HG03108 (cell line): Measurements from ENCODE around the gene HLCS.

Experiments used
- ATAC-seq: cut with Tn5 transposase; IDR thresholded peaks from one replicate; pipeline ENCODE4 v1.9.1; 2021; ENCODE audit warnings: moderate library complexity; ENCODE audit not compliant: unreplicated experiment

The HLCS gene

GRCh38 chr21:36852864-36853263, 113.6 kb downstream of the HLCS start:
- no peak for ATAC-seq

GRCh38 chr21:36852293-36852692, 114.2 kb downstream of the HLCS start:
- no peak for ATAC-seq

- no peak for ATAC-seq
Measured at GRCh38 chr21:36851121-36851520, 115.3 kb downstream of the HLCS start.

GRCh38 chr21:36850372-36850771, 116.1 kb downstream of the HLCS start:
- ATAC-seq: no peak

GRCh38 chr21:36849461-36850105, 116.9 kb downstream of the HLCS start:
- no peak for ATAC-seq

GRCh38 chr21:36848730-36849274, 117.7 kb downstream of the HLCS start:
- no peak for ATAC-seq

- no peak for ATAC-seq
Measured at GRCh38 chr21:36847189-36847588, 119.3 kb downstream of the HLCS start.

- no peak for ATAC-seq
Measured at GRCh38 chr21:36846631-36847030, 119.8 kb downstream of the HLCS start.

- no peak for ATAC-seq
Measured at GRCh38 chr21:36845790-36846189, 120.7 kb downstream of the HLCS start.

- no peak for ATAC-seq
Measured at GRCh38 chr21:36845070-36845469, 121.4 kb downstream of the HLCS start.

- no peak for ATAC-seq
Measured at GRCh38 chr21:36841866-36842265, 124.6 kb downstream of the HLCS start.

GRCh38 chr21:36839735-36840134, 126.7 kb downstream of the HLCS start:
- no peak for ATAC-seq

GRCh38 chr21:36839123-36839522, 127.3 kb downstream of the HLCS start:
- no peak for ATAC-seq

GRCh38 chr21:36835383-36835795, 131.1 kb downstream of the HLCS start:
- ATAC-seq: no peak

GRCh38 chr21:36834192-36834591, 132.3 kb downstream of the HLCS start:
- ATAC-seq: no peak

GRCh38 chr21:36830100-36830499, 136.4 kb downstream of the HLCS start:
- no peak for ATAC-seq

GRCh38 chr21:36828891-36829515, 137.5 kb downstream of the HLCS start:
- ATAC-seq: no peak

- no peak for ATAC-seq
Measured at GRCh38 chr21:36828208-36828607, 138.3 kb downstream of the HLCS start.

GRCh38 chr21:36825658-36826057, 140.8 kb downstream of the HLCS start:
- no peak for ATAC-seq

GRCh38 chr21:36821032-36821299, 145.5 kb downstream of the HLCS start:
- ATAC-seq: no peak

- ATAC-seq: no peak
Measured at GRCh38 chr21:36820176-36821031, 146.1 kb downstream of the HLCS start.
